H1 (cell line): ENCODE results near the gene PPY. TPM values are rescaled to one million over a fixed set of nuclear protein-coding genes. Genes with fewer than 3 reads are reported as not detected.

Experiments used
- CTCF ChIA-PET: fragments of 300-600 bp; sonication (Branson Sonifier 250); formaldehyde crosslinking; loops from one replicate; lab custom pipeline; 2021; ENCODE audit not compliant: partially characterized antibody; lab: Charles Lee
- POLR2A ChIA-PET: fragments of 300-600 bp; sonication (Branson Sonifier 250); formaldehyde crosslinking; loops from one replicate; lab custom pipeline; 2021; ENCODE audit warnings: inconsistent platforms; ENCODE audit not compliant: partially characterized antibody; lab: Charles Lee
- DNase-seq, 2 experiments: peaks; one replicate each; pipeline versions ENCODE4 v3.0.0 to v3.0.0-alpha.2; 2010 to 2022; ENCODE audit warnings: low spot score in 2 of 2, low read depth in 1 of 2, mixed read lengths in 1 of 2
- FAIRE-seq: peaks from 2 replicates; lab custom pipeline; 2011; peaks lifted over from hg19 to GRCh38; lab: Jason Lieb, UNC
- H2AFZ ChIP-seq: 2 replicates; pipeline ENCODE4 v1.8.1; 2012; ENCODE audit warnings: low read length, inconsistent platforms
- H2AK5ac ChIP-seq: 2 replicates; pipeline ENCODE4 v1.6.1; 2013; ENCODE audit warnings: low read depth, low read length
- H2BK120ac ChIP-seq: replicated peaks from 2 replicates; pipeline ENCODE3; 2013; ENCODE audit warnings: low read depth, low read length, inconsistent platforms
- H2BK12ac ChIP-seq: 2 replicates; pipeline ENCODE4 v1.6.1; 2013; ENCODE audit warnings: low read depth, low read length
- H2BK15ac ChIP-seq: 2 replicates; pipeline ENCODE4 v1.6.1; 2013; ENCODE audit warnings: low read length
- H2BK20ac ChIP-seq: 2 replicates; pipeline ENCODE4 v1.6.1; 2013; ENCODE audit warnings: low read length
- H2BK5ac ChIP-seq: 2 replicates; pipeline ENCODE4 v1.6.1; 2013; ENCODE audit warnings: low read depth, low read length
- H3K14ac ChIP-seq: 2 replicates; pipeline ENCODE4 v1.6.1; 2013; ENCODE audit warnings: inconsistent platforms; ENCODE audit not compliant: insufficient read length
- H3K18ac ChIP-seq: 2 replicates; pipeline ENCODE4 v1.6.1; 2013; ENCODE audit warnings: low read length; ENCODE audit errors: extremely low read depth
- H3K23ac ChIP-seq: 2 replicates; pipeline ENCODE4 v1.6.1; 2013; ENCODE audit warnings: inconsistent platforms; ENCODE audit not compliant: insufficient read length
- H3K23me2 ChIP-seq: 2 replicates; pipeline ENCODE4 v1.6.1; 2013; ENCODE audit warnings: low read depth, low read length
- H3K27ac ChIP-seq: 2 replicates; pipeline ENCODE4 v1.6.1; 2011; ENCODE audit warnings: low read depth, low read length, inconsistent platforms
- H3K27me3 ChIP-seq, 4 experiments: replicated peaks in 1 of 4; 1 replicate in 1 of 4; 2 replicates in 3 of 4; pipeline versions ENCODE4 v1.6.1 to v1.8.1; 2011 to 2013; ENCODE audit warnings: low read length in 3 of 4, mild to moderate bottlenecking in 3 of 4, inconsistent platforms in 2 of 4, mixed read lengths in 2 of 4, moderate library complexity in 1 of 4; ENCODE audit not compliant: control insufficient read depth in 3 of 4, insufficient read depth in 3 of 4; ENCODE audit errors: extremely low read depth in 1 of 4
- H3K36me3 ChIP-seq, 4 experiments: 2 replicates each; pipeline versions ENCODE4 v1.6.1 to v1.8.1; 2011 to 2013; ENCODE audit warnings: mild to moderate bottlenecking in 4 of 4, low read length in 3 of 4, moderate library complexity in 2 of 4, control low read depth in 1 of 4, inconsistent platforms in 1 of 4; ENCODE audit not compliant: insufficient read depth in 4 of 4, control insufficient read depth in 2 of 4
- H3K4ac ChIP-seq: replicated peaks from 2 replicates; pipeline ENCODE3; 2013; ENCODE audit warnings: low read length, low read depth, mixed read lengths, inconsistent platforms; ENCODE audit not compliant: insufficient read length
- H3K4me1 ChIP-seq, 4 experiments: replicated peaks in 1 of 4; 1 replicate in 1 of 4; 2 replicates in 3 of 4; pipeline versions ENCODE4 v1.6.1 to v1.8.1; 2011 to 2013; ENCODE audit warnings: low read length in 3 of 4, inconsistent platforms in 2 of 4, mixed read lengths in 1 of 4; ENCODE audit not compliant: insufficient read depth in 4 of 4, control insufficient read depth in 3 of 4
- H3K4me2 ChIP-seq, 2 experiments: 2 replicates each; pipeline versions ENCODE4 v1.6.1 to v1.8.1; 2011 to 2013; ENCODE audit warnings: low read depth in 2 of 2, low read length in 2 of 2, control low read depth in 1 of 2, inconsistent platforms in 1 of 2, mild to moderate bottlenecking in 1 of 2; ENCODE audit not compliant: insufficient read depth in 1 of 2
- H3K4me3 ChIP-seq, 4 experiments: fragments of 200-600, 300-600 bp in 1 of 4; sonication (generic), shearing (Covaris generic), sonication (Bioruptor Twin) in 1 of 4; 2 replicates each; pipeline versions ENCODE4 v1.5.1 to v1.8.1; 2011 to 2016; ENCODE audit warnings: low read length in 4 of 4, low read depth in 3 of 4, control low read depth in 2 of 4, inconsistent platforms in 2 of 4, mild to moderate bottlenecking in 2 of 4, mixed read lengths in 1 of 4, moderate library complexity in 1 of 4; ENCODE audit not compliant: insufficient read depth in 2 of 4; ENCODE audit errors: extremely low read depth in 1 of 4
- H3K56ac ChIP-seq: replicated peaks from 2 replicates; pipeline ENCODE3; 2013; ENCODE audit warnings: low read depth, mild to moderate bottlenecking, mixed read lengths, low read length, inconsistent platforms; ENCODE audit not compliant: insufficient read length
- H3K79me1 ChIP-seq: 2 replicates; pipeline ENCODE4 v1.6.1; 2013; ENCODE audit warnings: low read depth, low read length, control low read depth
- H3K79me2 ChIP-seq, 2 experiments: 2 replicates each; pipeline versions ENCODE4 v1.6.1 to v1.8.1; 2012 to 2013; ENCODE audit warnings: low read length in 2 of 2, mild to moderate bottlenecking in 2 of 2, inconsistent platforms in 1 of 2; ENCODE audit not compliant: insufficient read depth in 2 of 2, control insufficient read depth in 1 of 2
- H3K9ac ChIP-seq, 4 experiments: replicated peaks in 1 of 4; 1 replicate in 1 of 4; 2 replicates in 3 of 4; pipeline versions ENCODE4 v1.6.1 to v1.8.1; 2011 to 2013; ENCODE audit warnings: low read depth in 3 of 4, low read length in 3 of 4, control low read depth in 2 of 4, mild to moderate bottlenecking in 2 of 4, moderate library complexity in 2 of 4, inconsistent platforms in 1 of 4; ENCODE audit errors: extremely low read depth in 1 of 4
- H3K9me3 ChIP-seq, 2 experiments: 2 replicates each; pipeline versions ENCODE4 v1.6.1 to v1.8.1; 2012 to 2013; ENCODE audit warnings: mild to moderate bottlenecking in 2 of 2, moderate library complexity in 2 of 2, control low read depth in 1 of 2, inconsistent platforms in 1 of 2, low read depth in 1 of 2, low read length in 1 of 2, mixed read lengths in 1 of 2; ENCODE audit not compliant: insufficient read depth in 2 of 2
- H4K20me1 ChIP-seq, 2 experiments: replicated peaks in 1 of 2; 2 replicates each; pipeline versions ENCODE3 to v1.8.1; 2011 to 2013; ENCODE audit warnings: inconsistent platforms in 2 of 2, low read length in 2 of 2, mild to moderate bottlenecking in 1 of 2; ENCODE audit not compliant: insufficient read depth in 2 of 2, control insufficient read depth in 1 of 2
- H4K5ac ChIP-seq: 2 replicates; pipeline ENCODE4 v1.6.1; 2013; ENCODE audit warnings: low read length, low read depth, mixed read lengths, inconsistent platforms; ENCODE audit not compliant: insufficient read length
- H4K8ac ChIP-seq: 2 replicates; pipeline ENCODE4 v1.8.0; 2013; ENCODE audit warnings: mild to moderate bottlenecking, moderate library complexity, low read length, inconsistent platforms; ENCODE audit not compliant: insufficient read depth; ENCODE audit errors: extremely low read depth
- H4K91ac ChIP-seq: replicated peaks from 2 replicates; pipeline ENCODE3; 2013; ENCODE audit warnings: low read length, mixed read lengths, inconsistent platforms; ENCODE audit not compliant: insufficient read length
- BRCA1 ChIP-seq: IDR thresholded peaks from 2 replicates; pipeline ENCODE4 v1.6.1; 2012; ENCODE audit warnings: low read depth, low read length, improper control_type of control experiment
- CHD1 ChIP-seq: IDR thresholded peaks from 2 replicates; pipeline ENCODE4 v1.6.1; 2012; ENCODE audit warnings: low read depth, low read length, improper control_type of control experiment
- GTF2F1 ChIP-seq: IDR thresholded peaks from 2 replicates; pipeline ENCODE4 v1.6.1; 2012; ENCODE audit warnings: low read depth, low read length, improper control_type of control experiment, borderline replicate concordance
- KDM1A ChIP-seq: fragments of 200-600, 300-600 bp; sonication (generic); IDR thresholded peaks from 2 replicates; pipeline ENCODE4 v1.7.1; 2016; ENCODE audit warnings: mild to moderate bottlenecking, low read length, borderline replicate concordance
- POU5F1 ChIP-seq: IDR thresholded peaks from 2 replicates; pipeline ENCODE4 v1.6.1; 2011; ENCODE audit warnings: low read depth, mild to moderate bottlenecking, low read length, moderate library complexity
- SIN3A ChIP-seq, 2 experiments: IDR thresholded peaks in 1 of 2; conservative IDR thresholded peaks in 1 of 2; 2 replicates each; pipeline ENCODE4 v1.6.1; 2011 to 2012; ENCODE audit warnings: low read length in 2 of 2, improper control_type of control experiment in 1 of 2, low read depth in 1 of 2, mild to moderate bottlenecking in 1 of 2
- WGBS, 2 experiments: shearing (Covaris generic) in 1 of 2; methylation state at CpG; one replicate each; pipeline versions ENCODE4 v1.1.6 to v1.1.7; 2013 to 2015; ENCODE audit warnings: low lambda C conversion rate in 2 of 2, mixed read lengths in 2 of 2, inconsistent platforms in 1 of 2, low coverage in 1 of 2, missing lambda C conversion rate in 1 of 2; ENCODE audit not compliant: insufficient replicate concordance in 2 of 2, insufficient coverage in 1 of 2, insufficient read length in 1 of 2; ENCODE audit errors: extremely low coverage in 1 of 2, missing lambda C conversion rate in 1 of 2; 5-methylcytosine and 5-hydroxymethylcytosine counted together
- polyA plus RNA-seq, 7 experiments: library from polyadenylated mRNA; depleted of rRNA in 3 of 7; stranded (reverse) in 5 of 7; unstranded in 2 of 7; fragments of >200 nt in 5 of 7; fragments of 200-250 nt in 2 of 7; gene quantifications; 1 replicate in 5 of 7; 2 replicates in 1 of 7; 4 replicates in 1 of 7; pipeline versions ENCODE4 v1.2.1 to v1.2.3, GENCODE V29; 2011 to 2013; ENCODE audit warnings: missing spikeins in 2 of 7, mixed read lengths in 2 of 7
- total RNA-seq: library from RNA; stranded (reverse); fragmentation: NEBNext Ultra II Directional; extraction: Animal tissue kit (Norgen Biotek cat#: 25700); gene quantifications from 2 replicates; pipeline ENCODE4 v1.2.1, GENCODE V29; 2021
- TF ChIP-seq, protein P1 (sequence below): IDR thresholded peaks from 2 replicates; pipeline ENCODE4 v1.6.1; 2011; ENCODE audit warnings: low read length, improper control_type of control experiment

Gene PPY
- total and polyA plus RNA-seq, 2 of the 8 experiments (the other 6 are each of a cell fraction or from before 2014, with no cell fraction given), result 0.26 TPM; not detected in 1

- CTCF ChIA-PET, result interaction anchor here (0.6 to 13.3 kb wide), 14 partner anchors 10 to 156 kb away, joined by 3 to 416 read pairs (median 5); partner anchors contain the start of genes MPP2, NAGS and TMEM101
- POLR2A ChIA-PET, result interaction anchor here (0.6 to 1.4 kb wide), 4 partner anchors 9 to 120 kb away, joined by 3 to 5 read pairs (median 4); partner anchors contain the start of gene LSM12
- peaks cover 0 to 4% (median 4%) of the 10 kb centered on the region in 4 experiments; a peak in 4 of 7 replicates for H3K27me3 ChIP-seq
- TF ChIP-seq BRCA1 (no peak), POU5F1 (no peak), GTF2F1 (no peak), CHD1 (no peak), SIN3A (conservative IDR thresholded peaks at IDR 0.05 in 1 of 2, IDR thresholded peaks at IDR 0.05 in 1 of 2; ENCODE audit: low read depth in 1 of 2, low read length in 2 of 2) (no peak), KDM1A (no peak)
- TF ChIP-seq, protein P1, sequence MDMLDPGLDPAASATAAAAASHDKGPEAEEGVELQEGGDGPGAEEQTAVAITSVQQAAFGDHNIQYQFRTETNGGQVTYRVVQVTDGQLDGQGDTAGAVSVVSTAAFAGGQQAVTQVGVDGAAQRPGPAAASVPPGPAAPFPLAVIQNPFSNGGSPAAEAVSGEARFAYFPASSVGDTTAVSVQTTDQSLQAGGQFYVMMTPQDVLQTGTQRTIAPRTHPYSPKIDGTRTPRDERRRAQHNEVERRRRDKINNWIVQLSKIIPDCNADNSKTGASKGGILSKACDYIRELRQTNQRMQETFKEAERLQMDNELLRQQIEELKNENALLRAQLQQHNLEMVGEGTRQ, result no peak
These were observed 4.5 kb upstream of the PPY start for GRCh38 chr17:43946781-43947180.

More at GRCh38 chr17:43946781-43947180, 4.5 kb upstream of the PPY start:
- Histone ChIP-seq H4K20me1 (no peaks in the 10 kb centered on the region), H3K4me1 (peaks cover under 1 to 5% (median 2%) of the 10 kb centered on the region in 4 experiments; a peak in 5 of 7 replicates), H3K14ac (no peak overlapping the region), H3K56ac (no peak overlapping the region), H3K36me3 (no peaks in the 10 kb centered on the region), H3K9ac (no peak overlapping the region), H4K5ac (no peak overlapping the region), H2BK5ac (no peak overlapping the region), H2BK20ac (no peak overlapping the region), H2AK5ac (no peak overlapping the region), H3K27ac (no peak overlapping the region), H3K79me2 (no peaks in the 10 kb centered on the region), H4K8ac (no peak overlapping the region), H3K23ac (no peak overlapping the region), H3K4ac (no peak overlapping the region), H3K4me3 (no peak overlapping the region), H3K18ac (no peak overlapping the region), H2BK15ac (no peak overlapping the region), H4K91ac (no peak overlapping the region), H3K79me1 (no peaks in the 10 kb centered on the region), H3K23me2 (no peaks in the 10 kb centered on the region), H3K9me3 (no peaks in the 10 kb centered on the region), H3K4me2 (no peak overlapping the region), H2BK12ac (no peak overlapping the region), H2AFZ (no peak overlapping the region), H2BK120ac (no peak overlapping the region)
- DNase-seq, result no peak
- no peak for FAIRE-seq
- WGBS, 2 experiments, result 60% methylated on average over 4 of the region's 4 CpGs; no CpG with 5 or more reads in 1 of the 2 experiments
